Osteocyte (in vitro differentiated cells): ENCODE data around the gene HTATSF1. TPM values are rescaled to one million over a fixed set of nuclear protein-coding genes. Genes with fewer than 3 reads are reported as not detected.
A peak's percentile ranks its signal among the peaks of the same experiment; 100 is the strongest.

Experiments
- DNase-seq: peaks from one replicate; pipeline ENCODE4 v3.0.0; 2021; ENCODE audit warnings: mixed read lengths; ENCODE audit not compliant: unreplicated experiment; ENCODE audit errors: extremely low spot score
- H3K27ac Mint-ChIP-seq: one replicate; pipeline ENCODE4 v1.8.0; 2021; ENCODE audit warnings: mild to moderate bottlenecking, mixed read lengths; ENCODE audit not compliant: unreplicated experiment
- H3K27me3 Mint-ChIP-seq: one replicate; pipeline ENCODE4 v1.8.0; 2021; ENCODE audit warnings: mixed read lengths; ENCODE audit not compliant: unreplicated experiment
- H3K36me3 Mint-ChIP-seq: one replicate; pipeline ENCODE4 v1.8.0; 2021; ENCODE audit warnings: mixed read lengths; ENCODE audit not compliant: unreplicated experiment
- H3K4me1 Mint-ChIP-seq: one replicate; pipeline ENCODE4 v1.8.0; 2021; ENCODE audit warnings: mixed read lengths; ENCODE audit not compliant: unreplicated experiment
- H3K4me3 Mint-ChIP-seq: one replicate; pipeline ENCODE4 v1.8.0; 2021; ENCODE audit warnings: mild to moderate bottlenecking, moderate library complexity, mixed read lengths; ENCODE audit not compliant: unreplicated experiment
- H3K9me3 Mint-ChIP-seq: one replicate; pipeline ENCODE4 v1.8.0; 2021; ENCODE audit warnings: mixed read lengths; ENCODE audit not compliant: unreplicated experiment
- total RNA-seq: library from RNA; stranded (reverse); gene quantifications from 2 replicates; pipeline ENCODE4 v1.2.1, GENCODE V29; 2021
- TF ChIP-seq, protein P1 (sequence below): fragments of 200-600 bp; sonication (generic); IDR thresholded peaks from 2 replicates; pipeline ENCODE4 v1.5.0; 2021; ENCODE audit warnings: antibody characterized with exemption, mild to moderate bottlenecking, moderate library complexity

Gene HTATSF1
- total RNA-seq, 1 donor from 2014 or later = 36.6 TPM

DNA sequence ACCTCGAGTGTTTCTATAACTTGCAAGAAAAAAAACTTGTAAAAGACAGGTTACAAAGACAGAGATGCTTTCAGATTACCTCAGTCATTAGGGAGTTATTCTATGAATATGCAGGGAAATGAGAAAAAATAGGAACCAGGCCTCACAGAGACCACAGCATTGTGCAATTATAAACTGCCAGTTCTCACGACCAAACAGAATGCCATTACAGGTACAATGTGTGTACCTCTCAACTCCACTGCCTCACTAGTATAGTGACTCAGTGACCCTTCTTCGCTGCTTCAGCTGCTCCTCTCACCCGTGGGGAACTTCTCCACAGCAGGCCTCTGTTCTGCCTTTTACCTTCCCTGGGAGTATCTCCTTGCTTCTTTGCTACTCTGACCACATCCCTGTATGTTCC, 2.3 kb upstream of the HTATSF1 start:
- Mint-ChIP-seq H3K9me3 (peaks cover 7% of the 10 kb centered on the region), H3K36me3 (peaks cover 1% of the 10 kb centered on the region), H3K27me3 (peaks cover 16% of the 10 kb centered on the region), H3K27ac (no peak overlapping the region), H3K4me1 (peaks cover 13% of the 10 kb centered on the region), H3K4me3 (no peak overlapping the region)
- DNase-seq = no peak
- TF ChIP-seq, protein P1, sequence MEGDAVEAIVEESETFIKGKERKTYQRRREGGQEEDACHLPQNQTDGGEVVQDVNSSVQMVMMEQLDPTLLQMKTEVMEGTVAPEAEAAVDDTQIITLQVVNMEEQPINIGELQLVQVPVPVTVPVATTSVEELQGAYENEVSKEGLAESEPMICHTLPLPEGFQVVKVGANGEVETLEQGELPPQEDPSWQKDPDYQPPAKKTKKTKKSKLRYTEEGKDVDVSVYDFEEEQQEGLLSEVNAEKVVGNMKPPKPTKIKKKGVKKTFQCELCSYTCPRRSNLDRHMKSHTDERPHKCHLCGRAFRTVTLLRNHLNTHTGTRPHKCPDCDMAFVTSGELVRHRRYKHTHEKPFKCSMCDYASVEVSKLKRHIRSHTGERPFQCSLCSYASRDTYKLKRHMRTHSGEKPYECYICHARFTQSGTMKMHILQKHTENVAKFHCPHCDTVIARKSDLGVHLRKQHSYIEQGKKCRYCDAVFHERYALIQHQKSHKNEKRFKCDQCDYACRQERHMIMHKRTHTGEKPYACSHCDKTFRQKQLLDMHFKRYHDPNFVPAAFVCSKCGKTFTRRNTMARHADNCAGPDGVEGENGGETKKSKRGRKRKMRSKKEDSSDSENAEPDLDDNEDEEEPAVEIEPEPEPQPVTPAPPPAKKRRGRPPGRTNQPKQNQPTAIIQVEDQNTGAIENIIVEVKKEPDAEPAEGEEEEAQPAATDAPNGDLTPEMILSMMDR = no peak

DNA sequence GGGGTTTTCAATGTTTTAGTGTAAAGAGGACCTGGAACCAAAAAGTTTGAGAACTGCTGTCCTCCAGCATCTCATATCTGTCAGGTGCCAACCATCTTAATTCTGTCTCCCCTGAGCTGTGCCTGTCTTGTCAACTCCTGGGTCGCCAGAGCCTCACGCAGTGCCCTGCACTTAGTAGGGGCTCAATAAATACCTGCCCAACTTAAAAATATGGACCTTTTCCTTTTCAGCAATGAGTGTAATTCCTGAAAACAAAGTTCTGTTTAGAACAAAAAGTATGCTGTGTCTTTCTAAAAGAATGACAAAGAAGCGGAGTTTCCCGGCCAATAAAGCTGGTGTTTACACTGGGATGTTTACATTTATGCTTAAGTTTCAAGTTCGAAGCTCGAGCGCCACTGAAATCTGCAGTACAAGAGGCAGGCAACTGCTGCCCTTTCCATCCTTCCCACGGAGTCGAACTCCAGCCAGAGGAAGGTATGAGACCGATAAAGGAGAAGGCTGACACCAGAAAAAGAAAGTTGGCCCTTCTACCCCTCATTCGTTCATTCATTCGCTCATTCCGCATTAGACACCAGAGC, 1.1 kb upstream of the HTATSF1 start:
- no peak for DNase-seq
- peaks cover 10% of the 10 kb centered on the region for H3K27me3 Mint-ChIP-seq
- TF ChIP-seq, protein P1 = no peak
- H3K9me3 Mint-ChIP-seq = peaks cover 7% of the 10 kb centered on the region
- peak overlapping the region; percentile 85 for H3K4me3 Mint-ChIP-seq
- peaks cover 3% of the 10 kb centered on the region for H3K36me3 Mint-ChIP-seq
- H3K27ac Mint-ChIP-seq = peak overlapping the region; percentile 96
- peaks cover 13% of the 10 kb centered on the region for H3K4me1 Mint-ChIP-seq

DNA sequence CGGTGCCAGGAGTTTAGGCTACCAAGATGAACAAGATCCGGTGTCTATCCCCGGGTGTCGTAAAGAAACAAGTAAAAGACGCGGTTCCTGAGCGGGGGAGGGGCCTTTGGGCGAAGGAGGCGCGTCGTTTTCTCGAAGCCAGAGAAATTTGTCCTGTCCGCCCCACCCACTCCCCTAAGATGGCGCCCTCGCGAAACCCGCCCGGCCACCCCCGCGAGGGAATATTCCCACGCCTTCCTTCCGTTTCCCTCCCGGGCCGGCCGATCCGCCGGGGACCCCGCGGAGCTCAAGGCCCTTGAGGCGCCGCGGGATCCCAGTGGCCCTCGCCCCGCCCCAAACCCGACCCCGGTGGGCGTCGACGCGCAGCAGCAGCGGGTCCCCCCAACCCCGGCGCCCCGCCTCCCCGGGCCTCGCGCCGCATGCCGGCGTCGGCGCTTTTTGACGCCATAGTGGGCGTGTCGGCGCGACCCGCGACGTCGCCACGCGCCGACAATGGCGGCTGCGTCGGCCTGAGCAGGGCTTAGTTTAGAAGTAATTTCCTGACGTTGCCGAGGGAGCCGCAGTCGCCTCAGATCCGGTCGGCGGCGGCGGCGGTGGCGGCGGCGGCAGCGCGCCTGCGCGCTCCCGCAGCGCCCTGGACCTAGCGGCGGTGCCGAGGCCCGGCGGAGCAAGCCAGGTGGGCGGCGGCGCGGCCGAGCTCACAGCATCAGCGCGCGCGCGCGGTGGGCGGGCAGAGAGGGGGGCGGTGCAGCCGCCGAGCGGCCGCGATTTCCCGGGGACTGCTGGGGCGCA, 432 bp upstream of the HTATSF1 start:
- TF ChIP-seq, protein P1 = no peak
- Mint-ChIP-seq H3K36me3 (peaks cover 3% of the 10 kb centered on the region), H3K4me1 (peaks cover 13% of the 10 kb centered on the region), H3K27me3 (peaks cover 9% of the 10 kb centered on the region), H3K9me3 (peaks cover 7% of the 10 kb centered on the region), H3K4me3 (peak overlapping the region; percentile 85), H3K27ac (peak overlapping the region; percentile 96)
- peak; percentile 93 for DNase-seq

DNA sequence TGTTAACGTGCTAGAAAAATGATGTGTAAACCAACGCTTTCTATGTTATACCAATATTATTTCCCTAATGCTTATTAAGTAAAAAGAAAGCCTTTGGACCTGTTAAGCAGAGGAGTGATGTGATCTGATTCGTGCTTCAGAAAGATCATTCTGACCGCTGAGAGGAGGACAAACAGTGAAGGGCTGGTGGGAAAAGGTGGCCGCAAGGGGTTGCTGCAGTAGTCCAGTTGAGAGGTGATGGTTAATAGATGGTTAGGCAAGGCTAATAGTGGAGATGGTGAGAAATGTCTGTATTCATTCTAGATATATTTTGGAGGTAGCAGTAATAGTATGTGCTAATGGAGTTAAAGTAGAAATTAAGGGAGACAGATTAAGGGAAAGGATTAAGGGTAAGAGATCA, 21.7 kb downstream of the HTATSF1 start:
- H3K27me3 Mint-ChIP-seq = peaks cover 7% of the 10 kb centered on the region
- TF ChIP-seq, protein P1 = no peak
- no peak for DNase-seq
- H3K9me3 Mint-ChIP-seq = no peaks in the 10 kb centered on the region
- no peaks in the 10 kb centered on the region for H3K4me1 Mint-ChIP-seq
- no peak overlapping the region for H3K27ac Mint-ChIP-seq
- H3K4me3 Mint-ChIP-seq = no peak overlapping the region
- no peaks in the 10 kb centered on the region for H3K36me3 Mint-ChIP-seq

DNA sequence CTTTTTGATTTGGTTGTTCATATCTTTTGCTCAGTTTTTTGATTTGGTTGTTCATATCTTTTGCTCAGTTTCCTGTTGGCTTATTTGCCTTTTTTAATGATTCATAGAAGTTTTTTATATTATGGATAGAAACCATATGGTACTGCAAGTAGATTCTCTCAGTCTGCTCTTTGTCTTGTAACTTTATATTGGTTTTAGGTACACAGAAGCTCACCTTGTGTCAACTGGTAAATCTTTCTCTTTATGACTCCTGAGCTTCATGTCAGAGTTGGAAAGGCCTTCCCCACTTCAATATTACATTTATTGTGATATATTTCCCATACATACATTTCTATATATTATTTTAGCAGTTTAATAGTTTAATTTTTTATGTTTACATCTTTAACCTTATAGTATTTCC, 26.4 kb downstream of the HTATSF1 start:
- DNase-seq = no peak
- Mint-ChIP-seq H3K36me3 (no peaks in the 10 kb centered on the region), H3K4me3 (no peak overlapping the region), H3K27ac (no peak overlapping the region), H3K4me1 (no peaks in the 10 kb centered on the region), H3K9me3 (peaks cover 6% of the 10 kb centered on the region), H3K27me3 (peaks cover 18% of the 10 kb centered on the region)
- TF ChIP-seq, protein P1 = no peak
